GM18520 (cell line): ENCODE data around the gene KCNK15.

Experiments
- ATAC-seq: cut with Tn5 transposase; IDR thresholded peaks from one replicate; pipeline ENCODE4 v1.9.1; 2021; ENCODE audit not compliant: unreplicated experiment

Gene KCNK15

GRCh38 chr20:44784688-44785087, 39.0 kb downstream of the KCNK15 start:
- no peak for ATAC-seq

DNA sequence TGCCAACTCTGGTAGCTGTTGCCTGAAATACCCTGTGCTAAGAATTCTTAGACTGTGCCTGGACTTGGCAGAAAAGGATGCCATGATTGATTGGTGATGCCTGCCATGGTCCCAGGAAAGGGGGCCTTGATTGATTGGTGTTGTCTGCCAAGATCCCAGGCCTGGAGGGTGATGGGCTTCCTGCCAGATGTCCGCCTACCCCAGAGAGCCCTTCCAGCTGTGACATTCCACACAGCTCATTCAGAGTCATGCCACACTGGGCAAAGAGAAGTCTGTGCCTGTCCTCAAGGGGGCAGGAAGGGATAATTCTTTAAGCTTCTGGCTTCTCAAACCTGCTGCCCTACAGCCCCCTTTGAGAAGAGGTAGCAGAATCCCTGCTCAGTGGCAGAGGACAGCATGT, 40.1 kb downstream of the KCNK15 start:
- no peak for ATAC-seq

- no peak for ATAC-seq
These were observed 41.6 kb downstream of the KCNK15 start for GRCh38 chr20:44787299-44787698.

GRCh38 chr20:44788706-44789456, 43.2 kb downstream of the KCNK15 start:
- ATAC-seq = no peak

GRCh38 chr20:44790638-44791393, 45.2 kb downstream of the KCNK15 start:
- no peak for ATAC-seq

GRCh38 chr20:44792796-44793195, 47.1 kb downstream of the KCNK15 start:
- ATAC-seq = no peak

GRCh38 chr20:44795836-44796235, 50.2 kb downstream of the KCNK15 start:
- no peak for ATAC-seq

DNA sequence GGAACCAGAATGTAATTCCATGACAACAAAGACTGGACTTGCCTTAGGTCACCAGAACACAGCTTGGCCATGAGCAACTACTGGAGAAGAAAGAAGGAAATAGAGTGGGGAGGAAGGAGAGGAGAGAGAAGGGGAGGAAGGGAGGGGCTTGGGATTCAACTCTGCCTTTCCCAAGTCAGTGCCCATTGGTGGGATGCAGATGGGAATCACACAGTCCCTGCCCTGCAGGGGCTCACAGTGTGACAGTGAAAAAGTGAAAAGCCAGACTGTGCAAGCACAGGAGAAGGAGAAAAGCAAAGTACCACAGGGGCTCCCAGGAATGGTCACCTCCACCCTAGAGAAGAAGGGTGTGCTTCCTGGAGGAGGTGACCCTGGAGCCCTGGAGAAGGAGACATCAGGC, 50.6 kb downstream of the KCNK15 start:
- ATAC-seq = no peak

- no peak for ATAC-seq
These were observed 51.2 kb downstream of the KCNK15 start for GRCh38 chr20:44796758-44797457.

- ATAC-seq = no peak
These were observed 54.0 kb downstream of the KCNK15 start for GRCh38 chr20:44799691-44800090.

DNA sequence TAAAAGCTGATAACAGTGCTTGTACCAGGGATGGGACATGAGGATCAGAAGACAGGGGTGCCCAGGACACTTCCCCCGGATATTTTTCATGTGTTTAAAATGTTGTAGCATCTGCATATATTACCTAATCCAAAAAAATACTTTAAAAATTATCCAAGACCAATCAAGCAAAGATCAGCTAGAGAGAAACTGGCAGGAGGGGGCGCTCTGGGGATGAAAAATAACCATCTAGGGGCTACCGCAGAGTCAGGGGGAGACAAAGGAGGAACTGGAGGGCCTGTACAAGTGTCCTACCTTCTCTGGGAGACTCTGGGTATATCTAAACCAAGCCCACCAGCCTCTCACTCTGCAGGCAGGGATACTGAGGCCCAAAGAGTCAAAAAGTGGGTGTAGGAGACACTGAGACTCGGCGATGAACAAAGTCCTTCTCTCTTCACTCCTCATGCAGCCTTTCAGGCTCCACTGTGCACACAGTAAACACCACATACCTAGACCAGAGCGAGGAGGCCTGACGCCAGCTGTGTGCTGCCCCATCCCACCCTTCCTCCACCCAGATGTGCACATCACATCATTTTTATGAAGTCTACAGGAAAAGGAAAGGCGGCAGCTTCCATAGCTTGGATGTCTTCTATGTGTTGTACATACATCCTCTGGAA, 54.9 kb downstream of the KCNK15 start:
- no peak for ATAC-seq
